ENCODE measurements around the gene NIF3L1.

The NIF3L1 gene

DNA sequence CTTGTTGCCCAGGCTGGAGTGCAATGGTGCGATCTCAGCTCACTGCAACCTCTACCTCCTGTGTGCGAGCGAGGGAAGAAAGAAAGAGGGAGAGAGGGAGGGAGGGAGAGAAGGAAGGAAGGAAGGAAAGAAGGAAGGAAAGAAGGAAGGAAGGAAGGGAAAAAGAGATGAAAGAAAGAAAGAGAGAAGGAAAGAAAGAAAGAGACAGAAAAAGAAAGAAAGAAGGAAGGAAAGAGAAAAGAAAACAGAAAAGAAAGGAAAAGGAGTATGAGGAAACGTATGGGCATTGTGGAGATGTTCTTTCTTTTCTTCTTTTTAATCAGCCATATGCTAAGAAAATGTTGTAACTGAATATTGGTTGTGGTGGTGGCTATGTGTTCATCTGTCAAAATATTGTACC, 41.2 kb upstream of the NIF3L1 start:
- Histone ChIP-seq H3K9me2 (replicated peaks; ENCODE audit: insufficient read depth, low read length) (no peaks in the 10 kb centered on the region), H2AFZ (ENCODE audit: low read length) (no peak overlapping the region), H3K4me2 (ENCODE audit: low read depth, low read length) (no peak overlapping the region), H3K4me3 (ENCODE audit: low read length) (no peak overlapping the region), H3K27me3 (replicated peaks; ENCODE audit: insufficient read depth, low read length) (no peaks in the 10 kb centered on the region), H3K9me3 (replicated peaks; ENCODE audit: insufficient read depth, low read length) (no peaks in the 10 kb centered on the region), H3K4me1 (ENCODE audit: low read length) (no peaks in the 10 kb centered on the region), H3F3A (ENCODE audit: insufficient read depth, low read length) (peaks cover 26% of the 10 kb centered on the region), H3K9ac (ENCODE audit: low read length) (no peak overlapping the region), H3K27ac (ENCODE audit: low read length) (no peak overlapping the region), H3K36me3 (replicated peaks; ENCODE audit: insufficient read depth, low read length) (peaks cover 8% of the 10 kb centered on the region; the same call in 1 of the 2 replicates), H3K79me2 (ENCODE audit: low read length) (no peaks in the 10 kb centered on the region), H4K20me1 (ENCODE audit: insufficient read depth, low read length) (no peaks in the 10 kb centered on the region)
- no peak for DNase-seq
- TF ChIP-seq, protein P1, sequence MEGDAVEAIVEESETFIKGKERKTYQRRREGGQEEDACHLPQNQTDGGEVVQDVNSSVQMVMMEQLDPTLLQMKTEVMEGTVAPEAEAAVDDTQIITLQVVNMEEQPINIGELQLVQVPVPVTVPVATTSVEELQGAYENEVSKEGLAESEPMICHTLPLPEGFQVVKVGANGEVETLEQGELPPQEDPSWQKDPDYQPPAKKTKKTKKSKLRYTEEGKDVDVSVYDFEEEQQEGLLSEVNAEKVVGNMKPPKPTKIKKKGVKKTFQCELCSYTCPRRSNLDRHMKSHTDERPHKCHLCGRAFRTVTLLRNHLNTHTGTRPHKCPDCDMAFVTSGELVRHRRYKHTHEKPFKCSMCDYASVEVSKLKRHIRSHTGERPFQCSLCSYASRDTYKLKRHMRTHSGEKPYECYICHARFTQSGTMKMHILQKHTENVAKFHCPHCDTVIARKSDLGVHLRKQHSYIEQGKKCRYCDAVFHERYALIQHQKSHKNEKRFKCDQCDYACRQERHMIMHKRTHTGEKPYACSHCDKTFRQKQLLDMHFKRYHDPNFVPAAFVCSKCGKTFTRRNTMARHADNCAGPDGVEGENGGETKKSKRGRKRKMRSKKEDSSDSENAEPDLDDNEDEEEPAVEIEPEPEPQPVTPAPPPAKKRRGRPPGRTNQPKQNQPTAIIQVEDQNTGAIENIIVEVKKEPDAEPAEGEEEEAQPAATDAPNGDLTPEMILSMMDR (IDR thresholded peaks at IDR 0.05; ENCODE audit: low read length): no peak
- TF ChIP-seq EZH2 (optimal IDR thresholded peaks at IDR 0.05; ENCODE audit: low read depth, low read length) (no peak), EZH2phosphoT487 (IDR thresholded peaks at IDR 0.05; ENCODE audit: low read length) (no peak)

DNA sequence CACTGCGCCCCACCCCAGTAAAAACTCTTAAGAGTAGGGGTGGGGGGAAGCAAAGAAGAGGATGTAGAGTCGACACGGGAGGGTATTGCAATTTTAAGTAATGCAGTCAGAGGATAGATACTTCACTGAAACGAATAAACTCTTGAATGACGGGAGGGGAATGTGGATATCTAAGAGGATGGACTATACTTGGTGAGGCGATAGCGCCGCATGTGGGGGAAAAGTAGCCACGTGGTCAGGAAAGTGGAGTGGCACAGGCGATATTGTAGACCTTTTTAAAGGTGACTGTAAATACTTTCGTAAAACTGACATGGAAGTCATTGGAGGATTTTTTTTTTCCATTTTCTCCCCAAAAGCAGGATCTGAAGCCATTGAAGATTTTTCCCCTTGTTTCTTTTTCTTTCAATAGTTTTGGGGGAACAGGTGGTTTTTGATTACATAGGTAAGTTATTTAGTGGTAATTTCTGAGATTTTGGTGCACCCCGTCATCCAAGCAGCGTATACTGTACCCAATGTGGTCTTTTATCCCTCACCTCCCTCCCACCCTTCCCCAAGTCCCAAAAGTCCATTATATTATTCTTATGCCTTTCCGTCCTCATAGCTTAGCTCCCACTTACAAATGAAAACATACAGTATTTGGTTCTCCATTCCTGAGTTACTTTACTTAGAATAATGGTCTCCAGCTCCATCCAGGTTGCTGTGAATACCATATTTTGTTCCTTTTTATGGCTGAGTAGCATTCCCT, 38.5 kb upstream of the NIF3L1 start:
- Histone ChIP-seq H3K9me2 (replicated peaks; ENCODE audit: insufficient read depth, low read length) (no peaks in the 10 kb centered on the region), H3K4me1 (ENCODE audit: low read length) (no peaks in the 10 kb centered on the region), H3K9me3 (replicated peaks; ENCODE audit: insufficient read depth, low read length) (no peaks in the 10 kb centered on the region), H3K27ac (ENCODE audit: low read length) (no peak overlapping the region), H3F3A (ENCODE audit: insufficient read depth, low read length) (peaks cover 34% of the 10 kb centered on the region), H3K4me3 (ENCODE audit: low read length) (no peak overlapping the region), H2AFZ (ENCODE audit: low read length) (no peak overlapping the region), H4K20me1 (ENCODE audit: insufficient read depth, low read length) (no peaks in the 10 kb centered on the region), H3K79me2 (ENCODE audit: low read length) (0 out of 2 replicates have a peak, but pooled peaks cover 3% of the 10 kb centered on the region), H3K27me3 (replicated peaks; ENCODE audit: insufficient read depth, low read length) (no peaks in the 10 kb centered on the region), H3K9ac (ENCODE audit: low read length) (no peak overlapping the region), H3K4me2 (ENCODE audit: low read depth, low read length) (no peak overlapping the region), H3K36me3 (replicated peaks; ENCODE audit: insufficient read depth, low read length) (peaks cover 15% of the 10 kb centered on the region)
- TF ChIP-seq EZH2 (optimal IDR thresholded peaks at IDR 0.05; ENCODE audit: low read depth, low read length): no peak
- TF ChIP-seq, protein P1 (IDR thresholded peaks at IDR 0.05; ENCODE audit: low read length): no peak
- no peak for TF ChIP-seq EZH2phosphoT487 (IDR thresholded peaks at IDR 0.05; ENCODE audit: low read length)
- no peak for DNase-seq

DNA sequence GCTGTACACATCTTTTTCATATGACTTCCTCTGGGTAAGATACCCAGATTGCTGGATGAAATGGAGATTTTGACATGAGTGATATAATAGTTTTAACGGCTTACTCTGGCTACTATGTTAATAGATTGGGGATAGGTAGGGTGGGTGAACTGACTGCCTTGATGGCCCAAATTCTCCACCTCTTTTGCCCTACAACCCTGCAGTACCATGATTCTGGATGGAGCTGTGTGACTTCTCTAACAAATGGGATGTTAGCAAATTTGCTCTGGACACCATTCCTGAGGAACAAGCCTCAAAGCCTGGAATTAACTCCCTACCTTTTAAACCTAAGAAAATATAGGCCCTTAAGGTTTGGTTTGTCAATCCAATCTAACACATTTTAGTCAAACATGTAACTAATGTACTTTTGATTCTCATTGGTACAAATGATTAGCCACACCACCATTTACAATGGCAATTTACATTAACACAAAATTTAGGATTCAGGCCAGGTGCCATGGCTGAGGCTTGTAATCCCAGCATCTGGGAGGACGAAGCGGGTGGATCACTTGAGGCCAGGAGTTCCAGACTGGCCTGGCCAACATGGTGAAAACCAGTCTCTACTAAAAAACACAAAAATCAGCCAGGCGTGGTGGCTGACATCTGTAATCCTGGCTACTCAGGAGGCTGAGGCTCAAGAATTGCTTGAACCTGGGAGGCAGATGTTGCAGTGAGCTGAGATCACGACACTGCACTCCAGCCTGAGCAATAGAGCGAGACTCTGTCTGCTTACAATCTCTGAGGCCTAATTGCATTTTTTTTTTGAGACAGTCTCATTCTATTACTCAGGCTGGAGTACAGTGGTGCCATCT, 37.5 kb upstream of the NIF3L1 start:
- no peak overlapping the region for H3K4me2 ChIP-seq (ENCODE audit: low read depth, low read length)
- H3K36me3 ChIP-seq (replicated peaks; ENCODE audit: insufficient read depth, low read length): peaks cover 19% of the 10 kb centered on the region
- H3K27ac ChIP-seq (ENCODE audit: low read length): no peak overlapping the region
- H3K9me2 ChIP-seq (replicated peaks; ENCODE audit: insufficient read depth, low read length): no peaks in the 10 kb centered on the region
- H3K9ac ChIP-seq (ENCODE audit: low read length): no peak overlapping the region
- H3K79me2 ChIP-seq (ENCODE audit: low read length): peaks cover 9% of the 10 kb centered on the region
- H2AFZ ChIP-seq (ENCODE audit: low read length): no peak overlapping the region
- H3K4me3 ChIP-seq (ENCODE audit: low read length): no peak overlapping the region
- no peaks in the 10 kb centered on the region for H3K27me3 ChIP-seq (replicated peaks; ENCODE audit: insufficient read depth, low read length)
- H3K4me1 ChIP-seq (ENCODE audit: low read length): no peaks in the 10 kb centered on the region
- H4K20me1 ChIP-seq (ENCODE audit: insufficient read depth, low read length): 0 out of 2 replicates have a peak, but pooled peaks cover 3% of the 10 kb centered on the region
- peaks cover 34% of the 10 kb centered on the region for H3F3A ChIP-seq (ENCODE audit: insufficient read depth, low read length)
- H3K9me3 ChIP-seq (replicated peaks; ENCODE audit: insufficient read depth, low read length): no peaks in the 10 kb centered on the region
- no peak for DNase-seq
- TF ChIP-seq, protein P1 (IDR thresholded peaks at IDR 0.05; ENCODE audit: low read length): no peak
- TF ChIP-seq EZH2phosphoT487 (IDR thresholded peaks at IDR 0.05; ENCODE audit: low read length): no peak
- no peak for TF ChIP-seq EZH2 (optimal IDR thresholded peaks at IDR 0.05; ENCODE audit: low read depth, low read length)
